ENCODE results near the gene CYP2D6.

- TF ChIP-seq CTCF (IDR thresholded peaks at IDR 0.05; ENCODE audit: low read depth, low read length, missing input control) (no peak), TAF1 (conservative IDR thresholded peaks at IDR 0.05) (no peak), REST (IDR thresholded peaks at IDR 0.05) (no peak), MAX (IDR thresholded peaks at IDR 0.05) (no peak), ATF3 (IDR thresholded peaks at IDR 0.05) (no peak), JUND (IDR thresholded peaks at IDR 0.05) (no peak), RAD21 (IDR thresholded peaks at IDR 0.05) (no peak), EGR1 (IDR thresholded peaks at IDR 0.05; ENCODE audit: low read depth in 2 of 2) (no peak), HNF4A (conservative IDR thresholded peaks at IDR 0.05) (no peak), ZBTB33 (IDR thresholded peaks at IDR 0.05) (no peak), GABPA (IDR thresholded peaks at IDR 0.05 in 1 of 2, conservative IDR thresholded peaks at IDR 0.05 in 1 of 2) (no peak), RXRA (IDR thresholded peaks at IDR 0.05) (no peak)
Observed at GRCh38 chr22:42108848-42109247, 21.8 kb downstream of the CYP2D6 start.
